IMR-90 (cell line): ENCODE data around the gene EGLN1. TPM values are rescaled to one million over a fixed set of nuclear protein-coding genes. Genes with fewer than 3 reads are reported as not detected.

Experiments
- ATAC-seq: fragments of 200-7000 bp; cut with Tn5 transposase; 2 replicates; pipeline ENCODE4 v1.9.1; 2020; ENCODE audit warnings: low read depth, mild to moderate bottlenecking, moderate library complexity
- BruUV-seq: library from RNA; stranded (reverse); fragments of 400-500 nt; replicated peaks from 2 replicates; lab custom pipeline; 2021; lab: Mats Ljungman, UMichigan
- CTCF ChIA-PET: fragments of 300-600 bp; formaldehyde crosslinking; extraction: SDS; loops from one replicate; lab custom pipeline; 2021; ENCODE audit warnings: antibody characterized with exemption; lab: Yijun Ruan, JAX
- POLR2A ChIA-PET: fragments of 300-600 bp; sonication (Branson Sonifier 250); formaldehyde crosslinking; loops from one replicate; lab custom pipeline; 2022; ENCODE audit warnings: antibody characterized with exemption; ENCODE audit not compliant: unreplicated experiment; lab: Charles Lee
- DNase-seq: peaks from one replicate; pipeline ENCODE4 v3.0.0; 2013
- H2AFZ ChIP-seq: replicated peaks from 2 replicates; pipeline ENCODE3; 2013; ENCODE audit warnings: low read length, mild to moderate bottlenecking; ENCODE audit not compliant: poor library complexity
- H2AK5ac ChIP-seq: 2 replicates; pipeline ENCODE4 v1.6.1; 2013; ENCODE audit warnings: low read depth, low read length, inconsistent platforms
- H2AK9ac ChIP-seq: replicated peaks from 2 replicates; pipeline ENCODE3; 2013; ENCODE audit warnings: mild to moderate bottlenecking, low read depth, low read length, moderate library complexity; ENCODE audit not compliant: poor library complexity
- H2BK120ac ChIP-seq: 2 replicates; pipeline ENCODE4 v1.6.1; 2013; ENCODE audit warnings: low read depth, low read length, inconsistent platforms
- H2BK15ac ChIP-seq: 3 replicates; pipeline ENCODE4 v1.6.1; 2013; ENCODE audit warnings: low read depth, low read length, inconsistent platforms
- H2BK20ac ChIP-seq: 2 replicates; pipeline ENCODE4 v1.6.1; 2013; ENCODE audit warnings: low read depth, mild to moderate bottlenecking, inconsistent platforms, low read length, moderate library complexity
- H2BK5ac ChIP-seq: 2 replicates; pipeline ENCODE4 v1.6.1; 2013; ENCODE audit warnings: mild to moderate bottlenecking, low read depth, low read length, inconsistent platforms; ENCODE audit not compliant: poor library complexity, severe bottlenecking
- H3K14ac ChIP-seq: replicated peaks from 2 replicates; pipeline ENCODE4 v1.6.1; 2013; ENCODE audit warnings: low read depth, low read length, inconsistent platforms
- H3K18ac ChIP-seq: 2 replicates; pipeline ENCODE4 v1.6.1; 2013; ENCODE audit warnings: low read depth, low read length, control low read depth
- H3K23ac ChIP-seq: 2 replicates; pipeline ENCODE4 v1.6.1; 2013; ENCODE audit warnings: low read depth, low read length, inconsistent platforms
- H3K27ac ChIP-seq: 2 replicates; pipeline ENCODE4 v1.5.1; 2013; ENCODE audit warnings: mild to moderate bottlenecking, control low read depth, low read length; ENCODE audit not compliant: insufficient read depth
- H3K27me3 ChIP-seq: 2 replicates; pipeline ENCODE4 v1.6.1; 2013; ENCODE audit warnings: low read length; ENCODE audit not compliant: control insufficient read depth, insufficient read depth
- H3K36me3 ChIP-seq: 2 replicates; pipeline ENCODE4 v1.6.1; 2013; ENCODE audit warnings: low read length, mixed read lengths; ENCODE audit not compliant: control insufficient read depth, insufficient read depth
- H3K4ac ChIP-seq: 2 replicates; pipeline ENCODE4 v1.6.1; 2013; ENCODE audit warnings: low read depth, low read length, inconsistent platforms
- H3K4me1 ChIP-seq: 2 replicates; pipeline ENCODE4 v1.6.1; 2013; ENCODE audit warnings: low read length, mixed read lengths; ENCODE audit not compliant: control insufficient read depth, insufficient read depth
- H3K4me2 ChIP-seq: 2 replicates; pipeline ENCODE4 v1.6.1; 2013; ENCODE audit warnings: low read depth, mild to moderate bottlenecking, control low read depth, low read length, moderate library complexity
- H3K4me3 ChIP-seq: 2 replicates; pipeline ENCODE4 v1.5.1; 2013; ENCODE audit warnings: low read depth, mild to moderate bottlenecking, control low read depth, low read length, moderate library complexity; ENCODE audit not compliant: insufficient read depth
- H3K56ac ChIP-seq: 2 replicates; pipeline ENCODE4 v1.6.1; 2013; ENCODE audit warnings: low read length, inconsistent platforms; ENCODE audit not compliant: insufficient read depth; ENCODE audit errors: extremely low read depth
- H3K79me1 ChIP-seq, 2 experiments: 2 replicates each; pipeline ENCODE4 v1.6.1; 2013; ENCODE audit warnings: low read length in 2 of 2, inconsistent platforms in 1 of 2, low read depth in 1 of 2
- H3K9ac ChIP-seq: 2 replicates; pipeline ENCODE4 v1.6.1; 2013; ENCODE audit warnings: low read depth, low read length, control low read depth
- H3K9me1 ChIP-seq: 2 replicates; pipeline ENCODE4 v1.6.1; 2013; ENCODE audit warnings: low read length, inconsistent platforms; ENCODE audit not compliant: insufficient read depth
- H3K9me3 ChIP-seq: 2 replicates; pipeline ENCODE4 v1.6.1; 2013; ENCODE audit warnings: low read length; ENCODE audit not compliant: control insufficient read depth, insufficient read depth
- H4K20me1 ChIP-seq: 2 replicates; pipeline ENCODE4 v1.6.1; 2013; ENCODE audit warnings: low read length, inconsistent platforms; ENCODE audit not compliant: insufficient read depth
- H4K5ac ChIP-seq: 2 replicates; pipeline ENCODE4 v1.6.1; 2013; ENCODE audit warnings: mild to moderate bottlenecking, low read depth, low read length, control low read depth
- H4K8ac ChIP-seq, 2 experiments: 2 replicates each; pipeline ENCODE4 v1.6.1; 2013; ENCODE audit warnings: low read depth in 2 of 2, low read length in 2 of 2, control low read depth in 1 of 2, inconsistent platforms in 1 of 2
- H4K91ac ChIP-seq: 2 replicates; pipeline ENCODE4 v1.6.1; 2013; ENCODE audit warnings: low read depth, low read length, inconsistent platforms; ENCODE audit not compliant: insufficient read depth
- CHD1 ChIP-seq: IDR thresholded peaks from 2 replicates; pipeline ENCODE4 v1.6.1; 2012; ENCODE audit warnings: low read depth, low read length, improper control_type of control experiment
- MXI1 ChIP-seq: IDR thresholded peaks from 2 replicates; pipeline ENCODE4 v1.6.1; 2012; ENCODE audit warnings: low read depth, mild to moderate bottlenecking, low read length, moderate library complexity, borderline replicate concordance
- NFE2L2 ChIP-seq: fragments of 150-350 bp; IDR thresholded peaks from 2 replicates; pipeline ENCODE4 v1.6.1; 2016; ENCODE audit warnings: low read depth, mild to moderate bottlenecking, low read length
- RCOR1 ChIP-seq: IDR thresholded peaks from 2 replicates; pipeline ENCODE4 v1.6.1; 2012; ENCODE audit warnings: mild to moderate bottlenecking, low read length, improper control_type of control experiment; ENCODE audit not compliant: insufficient replicate concordance
- WGBS, 2 experiments: methylation state at CpG; one replicate each; pipeline versions ENCODE4 v1.1.5 to v1.1.7; 2013; ENCODE audit warnings: missing lambda C conversion rate in 2 of 2; ENCODE audit not compliant: insufficient read length in 1 of 2; ENCODE audit errors: extremely low coverage in 2 of 2; 5-methylcytosine and 5-hydroxymethylcytosine counted together
- dilution Hi-C: fragments of 300-500 bp; cut with HindIII; formaldehyde crosslinking; loops from one replicate; pipeline ENCODE4 v1.14.3; 2018; ENCODE audit warnings: low sequenced_read_pairs; ENCODE audit not compliant: unreplicated experiment
- in situ Hi-C: fragments of 300-500 bp; cut with MboI; formaldehyde crosslinking; loops from 3 replicates; pipeline ENCODE4 v1.14.3; 2019; ENCODE audit warnings: low sequenced_read_pairs, inconsistent platforms, mixed read lengths
- intact Hi-C: fragments of 100-400 bp; cut with micrococcal nuclease; formaldehyde crosslinking; loops from 2 replicates; pipeline ENCODE4 v1.10.0; 2022
- polyA plus RNA-seq, 3 experiments: library from polyadenylated mRNA; depleted of rRNA; stranded (reverse); fragments of >200 nt; gene quantifications; 2 replicates each; pipeline ENCODE4 v1.2.3, GENCODE V29; 2012; ENCODE audit warnings: low replicate concordance in 1 of 3
- total RNA-seq: library from RNA; depleted of rRNA; stranded (reverse); fragments of >200 nt; gene quantifications from 2 replicates; pipeline ENCODE4 v1.2.3, GENCODE V29; 2012
- TF ChIP-seq, protein P1 (sequence below): fragments of 150-350 bp; IDR thresholded peaks from 2 replicates; pipeline ENCODE4 v1.6.1; 2017; ENCODE audit warnings: mild to moderate bottlenecking, antibody characterized with exemption, low read length, low read depth

The EGLN1 gene
- total and polyA plus RNA-seq, 2 of the 4 experiments (the other 2 are of a cell fraction), result 25.7 to 26.9 TPM

DNA sequence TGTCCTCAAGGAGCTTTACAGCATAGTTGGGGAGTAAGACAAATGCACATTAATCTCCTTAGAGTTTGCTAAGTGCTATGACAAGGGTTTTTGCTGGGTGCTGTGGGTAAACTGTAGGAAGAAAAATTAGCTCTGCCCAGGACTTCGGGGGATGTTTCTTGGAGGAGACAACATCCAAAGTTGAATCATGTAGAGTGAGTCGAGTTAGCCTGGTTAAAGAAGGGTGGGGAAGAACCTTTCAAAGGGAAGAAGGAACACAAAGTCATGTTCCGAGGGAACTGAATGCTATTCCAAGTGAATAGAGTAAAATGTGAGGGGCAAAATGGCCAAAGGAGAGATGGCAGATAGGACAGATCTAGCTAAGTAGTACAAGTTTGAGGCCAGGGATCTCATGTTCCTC lies 66.9 kb downstream of the EGLN1 start:
- Histone ChIP-seq H2AFZ (no peak overlapping the region), H3K18ac (no peak overlapping the region), H3K9me3 (no peaks in the 10 kb centered on the region), H3K23ac (peak overlapping the region; percentile 35; the same call in 1 of the 2 replicates), H4K20me1 (no peaks in the 10 kb centered on the region), H3K36me3 (peaks cover 3% of the 10 kb centered on the region; the same call in 1 of the 2 replicates), H3K27ac (peak overlapping the region; percentile 71; the same call in 1 of the 2 replicates), H2BK20ac (peak overlapping the region; percentile 34; the same call in 1 of the 2 replicates), H3K4me1 (peaks cover 5% of the 10 kb centered on the region), H3K4me3 (no peak overlapping the region), H2AK9ac (no peak overlapping the region), H4K8ac (peak overlapping the region in 1 of 2 experiments; percentile 41; a peak in 2 of 4 replicates), H3K27me3 (no peaks in the 10 kb centered on the region), H2BK5ac (peak overlapping the region; percentile 66), H2AK5ac (no peak overlapping the region; the same call in 1 of the 2 replicates), H3K56ac (no peak overlapping the region), H4K91ac (peak overlapping the region; percentile 38; the same call in 1 of the 2 replicates), H3K4me2 (peak overlapping the region; percentile 20; the same call in 1 of the 2 replicates), H3K4ac (peak overlapping the region; percentile 79; the same call in 1 of the 2 replicates), H3K14ac (no peak overlapping the region; the same call in 1 of the 2 replicates), H3K9me1 (no peaks in the 10 kb centered on the region), H2BK120ac (peak overlapping the region; percentile 21; the same call in 1 of the 2 replicates), H3K9ac (peak overlapping the region; percentile 42; the same call in 1 of the 2 replicates), H4K5ac (peak overlapping the region; percentile 39; the same call in 1 of the 2 replicates), H3K79me1 (peaks cover 11 to 12% of the 10 kb centered on the region in 2 experiments), H2BK15ac (no peak overlapping the region)
- TF ChIP-seq, protein P1, sequence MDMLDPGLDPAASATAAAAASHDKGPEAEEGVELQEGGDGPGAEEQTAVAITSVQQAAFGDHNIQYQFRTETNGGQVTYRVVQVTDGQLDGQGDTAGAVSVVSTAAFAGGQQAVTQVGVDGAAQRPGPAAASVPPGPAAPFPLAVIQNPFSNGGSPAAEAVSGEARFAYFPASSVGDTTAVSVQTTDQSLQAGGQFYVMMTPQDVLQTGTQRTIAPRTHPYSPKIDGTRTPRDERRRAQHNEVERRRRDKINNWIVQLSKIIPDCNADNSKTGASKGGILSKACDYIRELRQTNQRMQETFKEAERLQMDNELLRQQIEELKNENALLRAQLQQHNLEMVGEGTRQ, result no peak
- TF ChIP-seq RCOR1 (no peak), MXI1 (no peak), NFE2L2 (no peak), CHD1 (no peak)
- DNase-seq (peak; percentile 24), ATAC-seq (peak; percentile 27)
- WGBS, 2 experiments, result 80% methylated on average over 1 of the region's 3 CpGs; no CpG with 5 or more reads in 1 of the 2 experiments
- intact Hi-C loops, result loop anchor here (5.0 kb wide), 1 partner anchor 402 kb away; no protein-coding TSS in a partner anchor
- CTCF ChIA-PET, result interaction anchor here (0.6 to 1.0 kb wide), 4 partner anchors 12 to 1053 kb away, joined by 3 to 4 read pairs (median 4); no protein-coding TSS in a partner anchor
- BruUV-seq, result no TSS peak
- POLR2A ChIA-PET, result no interaction called here
- in situ Hi-C loops, result no loop called here
- dilution Hi-C loops, result no loop called here
